B cell (primary cell): Measurements from ENCODE around the gene SESTD1. TPM values are rescaled to one million over a fixed set of nuclear protein-coding genes. Genes with fewer than 3 reads are reported as not detected.

ENCODE experiments used
- ATAC-seq: fragments of 200-7000 bp; cut with Tn5 transposase; one replicate; pipeline ENCODE4 v1.10.0; 2021; ENCODE audit warnings: low read depth, mild to moderate bottlenecking, moderate number of reproducible peaks, moderate library complexity
- CTCF ChIA-PET: fragments of 350-600 bp; sonication (Branson Sonifier 250); formaldehyde crosslinking; loops from one replicate; lab custom pipeline; 2021; ENCODE audit warnings: antibody characterized with exemption, inconsistent platforms; lab: Charles Lee
- POLR2A ChIA-PET: fragments of 350-600 bp; sonication (Branson Sonifier 250); formaldehyde crosslinking; loops from one replicate; lab custom pipeline; 2021; ENCODE audit warnings: antibody characterized with exemption; lab: Charles Lee
- DNase-seq: peaks from one replicate; pipeline ENCODE4 v3.0.0; 2013
- H2AFZ ChIP-seq: 2 replicates; pipeline ENCODE4 v1.6.1; 2012; ENCODE audit warnings: mild to moderate bottlenecking, low read depth, low read length; ENCODE audit not compliant: insufficient read depth, poor library complexity, severe bottlenecking
- H3K27ac ChIP-seq, 2 donors: 1 replicate in 1 of 2; 2 replicates in 1 of 2; pipeline ENCODE4 v1.5.1; 2012 to 2013; ENCODE audit warnings: low read length in 2 of 2, mild to moderate bottlenecking in 2 of 2, moderate library complexity in 1 of 2
- H3K27me3 ChIP-seq, 4 experiments: fragments of 200-600 bp in 1 of 4; sonication (generic) in 1 of 4; replicated peaks in 1 of 4; 1 replicate in 2 of 4; 2 replicates in 2 of 4; pipeline versions ENCODE4 v1.6.1 to v1.7.0; 2013 to 2016; ENCODE audit warnings: low read length in 3 of 4, mild to moderate bottlenecking in 2 of 4, mixed read lengths in 1 of 4, moderate library complexity in 1 of 4; ENCODE audit not compliant: insufficient read depth in 4 of 4, control insufficient read depth in 3 of 4; ENCODE audit errors: control extremely low read depth in 1 of 4
- H3K36me3 ChIP-seq, 2 experiments: replicated peaks in 1 of 2; 1 replicate in 1 of 2; 2 replicates in 1 of 2; pipeline versions ENCODE4 v1.6.1 to v1.7.1; 2013; ENCODE audit warnings: low read length in 1 of 2; ENCODE audit not compliant: insufficient read depth in 2 of 2, control insufficient read depth in 1 of 2; ENCODE audit errors: control extremely low read depth in 1 of 2, extremely low read depth in 1 of 2
- H3K4me1 ChIP-seq, 2 donors: fragments of 200-600 bp in 1 of 2; sonication (generic) in 1 of 2; 1 replicate in 1 of 2; 2 replicates in 1 of 2; pipeline versions ENCODE4 v1.5.1 to v1.6.1; 2013 to 2017; ENCODE audit warnings: low read length in 2 of 2; ENCODE audit not compliant: control insufficient read depth in 2 of 2, insufficient read depth in 2 of 2
- H3K4me2 ChIP-seq: replicated peaks from 2 replicates; pipeline ENCODE3; 2012; ENCODE audit warnings: mild to moderate bottlenecking, low read depth, low read length; ENCODE audit not compliant: poor library complexity, severe bottlenecking
- H3K4me3 ChIP-seq, 5 experiments: fragments of 200-600 bp in 1 of 5; sonication (generic) in 1 of 5; 1 replicate in 3 of 5; 2 replicates in 2 of 5; pipeline versions ENCODE4 v1.5.1 to v1.7.0; 2011 to 2016; ENCODE audit warnings: low read length in 4 of 5, mild to moderate bottlenecking in 4 of 5, low read depth in 2 of 5, control low read depth in 1 of 5, moderate library complexity in 1 of 5; ENCODE audit not compliant: insufficient read depth in 1 of 5; ENCODE audit errors: control extremely low read depth in 1 of 5, extremely low read depth in 1 of 5
- H3K79me2 ChIP-seq: fragments of 200-600 bp; sonication (generic); one replicate; pipeline ENCODE4 v1.6.0; 2016; ENCODE audit warnings: low read length; ENCODE audit not compliant: control insufficient read depth, insufficient read depth
- H3K9ac ChIP-seq: fragments of 200-600 bp; sonication (generic); 2 replicates; pipeline ENCODE4 v1.6.1; 2017; ENCODE audit warnings: mild to moderate bottlenecking, low read length, moderate library complexity
- H3K9me3 ChIP-seq, 3 donors: one replicate each; pipeline versions ENCODE4 v1.6.1 to v1.7.1; 2013; ENCODE audit warnings: low read length in 2 of 3; ENCODE audit not compliant: control insufficient read depth in 2 of 3, insufficient read depth in 1 of 3; ENCODE audit errors: control extremely low read depth in 1 of 3
- H4K20me1 ChIP-seq: 2 replicates; pipeline ENCODE4 v1.6.0; 2012; ENCODE audit warnings: mild to moderate bottlenecking, low read length; ENCODE audit not compliant: insufficient read depth, control insufficient read depth, poor library complexity, severe bottlenecking
- H3K27ac Mint-ChIP-seq: one replicate; pipeline ENCODE4 v1.8.0; 2021; ENCODE audit warnings: mixed read lengths
- H3K27me3 Mint-ChIP-seq: one replicate; pipeline ENCODE4 v1.8.0; 2021; ENCODE audit warnings: mixed read lengths
- H3K4me1 Mint-ChIP-seq: one replicate; pipeline ENCODE4 v1.8.0; 2021; ENCODE audit warnings: mixed read lengths
- H3K4me3 Mint-ChIP-seq: one replicate; pipeline ENCODE4 v1.8.0; 2021; ENCODE audit warnings: mixed read lengths
- H3K9me3 Mint-ChIP-seq: one replicate; pipeline ENCODE4 v1.8.0; 2022; ENCODE audit warnings: mixed read lengths; ENCODE audit not compliant: insufficient read depth
- EZH2 ChIP-seq: IDR thresholded peaks from 2 replicates; pipeline ENCODE4 v1.6.1; 2012; ENCODE audit warnings: borderline replicate concordance, low read depth, mild to moderate bottlenecking, moderate library complexity, low read length; ENCODE audit not compliant: insufficient read depth, poor library complexity, severe bottlenecking
- WGBS: methylation state at CpG from one replicate; pipeline ENCODE4 v1.1.5; 2013; ENCODE audit warnings: missing lambda C conversion rate; ENCODE audit not compliant: insufficient coverage; 5-methylcytosine and 5-hydroxymethylcytosine counted together
- intact Hi-C: fragments of 100-400 bp; cut with micrococcal nuclease; formaldehyde crosslinking; loops from one replicate; pipeline ENCODE4 v1.10.0; 2022
- polyA plus RNA-seq: library from polyadenylated mRNA; depleted of rRNA; stranded (reverse); fragments of >200 nt; gene quantifications from 2 replicates; pipeline ENCODE4 v1.2.3, GENCODE V29; 2012
- total RNA-seq, 2 donors: library from RNA; stranded (reverse); fragments of 120-200 nt in 1 of 2; gene quantifications; 1 replicate in 1 of 2; 2 replicates in 1 of 2; pipeline versions ENCODE4 v1.2.3 to v1.2.4, GENCODE V29; 2013 to 2022
- TF ChIP-seq, protein P1 (sequence below): fragments of 200-600 bp; IDR thresholded peaks from one replicate; pipeline ENCODE4 v1.8.0; 2022; ENCODE audit warnings: antibody characterized with exemption, mild to moderate bottlenecking

Gene SESTD1
- total and polyA plus RNA-seq, 2 donors (not counting 1 experiment from before 2014, with no cell fraction given): 52.0 to 66.1 TPM

GRCh38 chr2:179304424-179304823 is 39.8 kb upstream of the SESTD1 start:
- POLR2A ChIA-PET: no interaction called here
- no peak for TF ChIP-seq EZH2
- TF ChIP-seq, protein P1, sequence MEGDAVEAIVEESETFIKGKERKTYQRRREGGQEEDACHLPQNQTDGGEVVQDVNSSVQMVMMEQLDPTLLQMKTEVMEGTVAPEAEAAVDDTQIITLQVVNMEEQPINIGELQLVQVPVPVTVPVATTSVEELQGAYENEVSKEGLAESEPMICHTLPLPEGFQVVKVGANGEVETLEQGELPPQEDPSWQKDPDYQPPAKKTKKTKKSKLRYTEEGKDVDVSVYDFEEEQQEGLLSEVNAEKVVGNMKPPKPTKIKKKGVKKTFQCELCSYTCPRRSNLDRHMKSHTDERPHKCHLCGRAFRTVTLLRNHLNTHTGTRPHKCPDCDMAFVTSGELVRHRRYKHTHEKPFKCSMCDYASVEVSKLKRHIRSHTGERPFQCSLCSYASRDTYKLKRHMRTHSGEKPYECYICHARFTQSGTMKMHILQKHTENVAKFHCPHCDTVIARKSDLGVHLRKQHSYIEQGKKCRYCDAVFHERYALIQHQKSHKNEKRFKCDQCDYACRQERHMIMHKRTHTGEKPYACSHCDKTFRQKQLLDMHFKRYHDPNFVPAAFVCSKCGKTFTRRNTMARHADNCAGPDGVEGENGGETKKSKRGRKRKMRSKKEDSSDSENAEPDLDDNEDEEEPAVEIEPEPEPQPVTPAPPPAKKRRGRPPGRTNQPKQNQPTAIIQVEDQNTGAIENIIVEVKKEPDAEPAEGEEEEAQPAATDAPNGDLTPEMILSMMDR: no peak
- no peak for DNase-seq
- Histone ChIP-seq H3K27ac (no peak overlapping the region), H3K27me3 (no peaks in the 10 kb centered on the region), H3K9ac (no peak overlapping the region), H4K20me1 (no peaks in the 10 kb centered on the region), H3K9me3 (peaks cover 0 to 6% (median 0%) of the 10 kb centered on the region in 3 donors), H3K4me3 (no peak overlapping the region), H3K36me3 (no peaks in the 10 kb centered on the region), H3K4me1 (no peaks in the 10 kb centered on the region), H2AFZ (no peak overlapping the region), H3K79me2 (no peaks in the 10 kb centered on the region), H3K4me2 (no peak overlapping the region)
- intact Hi-C loops: no loop called here
- ATAC-seq: no peak
- Mint-ChIP-seq H3K9me3 (peaks cover 2% of the 10 kb centered on the region), H3K4me1 (no peaks in the 10 kb centered on the region), H3K4me3 (no peak overlapping the region), H3K27ac (no peak overlapping the region), H3K27me3 (peaks cover 3% of the 10 kb centered on the region)
- CTCF ChIA-PET: no interaction called here
- 60% methylated on average over 1 of the region's 2 CpGs for WGBS

DNA sequence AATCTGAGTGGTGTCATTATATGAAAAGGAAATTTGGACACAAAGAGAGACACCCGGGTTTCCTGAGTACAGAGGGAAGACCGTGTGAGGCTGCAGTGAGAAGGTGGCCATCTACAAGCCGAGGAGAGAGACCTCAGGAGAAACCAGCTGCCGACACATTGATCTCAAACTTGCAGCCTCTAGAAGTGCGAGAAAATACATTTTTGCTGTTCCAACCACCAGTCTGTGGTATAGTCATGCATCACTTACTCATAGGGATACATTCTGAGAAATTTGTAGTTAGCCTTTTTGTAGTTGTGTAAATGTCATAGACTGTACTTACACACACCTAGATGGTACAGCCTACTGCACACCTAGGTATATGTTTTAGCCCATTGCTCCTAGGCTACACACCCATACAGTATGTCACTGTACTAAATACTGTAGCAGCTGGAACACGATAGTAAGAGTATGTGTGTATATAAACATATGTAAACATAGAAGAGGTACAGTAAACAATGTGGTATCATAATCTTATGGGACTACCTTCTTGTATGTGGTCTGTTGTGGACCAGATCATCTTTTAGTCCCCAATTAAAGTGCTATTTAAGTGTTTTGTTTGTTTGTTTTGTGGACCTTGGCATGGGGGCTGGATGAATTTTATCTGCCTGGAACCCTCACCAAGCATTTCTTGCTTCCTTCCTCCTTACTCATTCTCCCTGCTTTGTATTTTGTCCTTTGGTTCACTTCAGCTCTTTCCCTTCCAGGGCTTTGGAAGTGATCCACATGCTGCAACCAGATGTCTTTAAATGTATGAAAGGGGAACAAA is 38.3 kb upstream of the SESTD1 start:
- intact Hi-C loops: no loop called here
- H3K9me3 ChIP-seq: peaks cover 0 to 6% (median 0%) of the 10 kb centered on the region in 3 donors
- Mint-ChIP-seq H3K27ac (no peak overlapping the region), H3K4me3 (no peak overlapping the region), H3K4me1 (no peaks in the 10 kb centered on the region), H3K27me3 (peaks cover 3% of the 10 kb centered on the region), H3K9me3 (peaks cover 2% of the 10 kb centered on the region)
- no peak for DNase-seq
- WGBS: 98% methylated on average over 4 of the region's 6 CpGs
- ChIA-PET CTCF (no interaction called here), POLR2A (no interaction called here)
- H2AFZ ChIP-seq: no peak overlapping the region
- no peak overlapping the region for H3K4me2 ChIP-seq
- TF ChIP-seq, protein P1: no peak
- TF ChIP-seq EZH2: no peak
- H3K4me3 ChIP-seq: no peak overlapping the region
- H3K4me1 ChIP-seq: no peaks in the 10 kb centered on the region
- H3K27me3 ChIP-seq: no peaks in the 10 kb centered on the region
- no peak overlapping the region for H3K27ac ChIP-seq
- H4K20me1 ChIP-seq: no peaks in the 10 kb centered on the region
- no peaks in the 10 kb centered on the region for H3K36me3 ChIP-seq
- H3K9ac ChIP-seq: no peak overlapping the region
- ATAC-seq: no peak
- no peaks in the 10 kb centered on the region for H3K79me2 ChIP-seq
